PC-3 (cell line): ENCODE data around the gene CLSTN1. TPM values are rescaled to one million over a fixed set of nuclear protein-coding genes. Genes with fewer than 3 reads are reported as not detected.

ENCODE experiments used
- ATAC-seq: fragments of 200-7000 bp; cut with Tn5 transposase; 2 replicates; pipeline ENCODE4 v1.9.1; 2020; ENCODE audit warnings: mild to moderate bottlenecking, moderate library complexity
- Bru-seq: library from RNA; stranded (reverse); fragments of 400-500 nt; gene quantifications from one replicate; lab custom pipeline; 2021; lab: Mats Ljungman, UMichigan
- BruChase-seq, 2 experiments: library from RNA; stranded (reverse); fragments of 400-500 nt; gene quantifications; one replicate each; lab custom pipeline; 2021; lab: Mats Ljungman, UMichigan
- BruUV-seq: library from RNA; stranded (reverse); fragments of 400-500 nt; replicated peaks from 2 replicates; lab custom pipeline; 2021; lab: Mats Ljungman, UMichigan
- CTCF ChIA-PET: fragments of 300-600 bp; sonication (Branson Sonifier 250); formaldehyde crosslinking; loops from one replicate; lab custom pipeline; 2022; ENCODE audit warnings: antibody characterized with exemption; lab: Charles Lee
- POLR2A ChIA-PET: fragments of 300-600 bp; sonication (Branson Sonifier 250); formaldehyde crosslinking; loops from one replicate; lab custom pipeline; 2022; ENCODE audit warnings: antibody characterized with exemption; ENCODE audit not compliant: unreplicated experiment; lab: Charles Lee
- DNase-seq: peaks from one replicate; pipeline ENCODE4 v3.0.0-alpha.2; 2015
- H2AFZ ChIP-seq: fragments of 300-600 bp; sonication (generic); 2 replicates; pipeline ENCODE4 v1.6.0; 2016; ENCODE audit warnings: antibody characterized with exemption, low read length
- H3F3A ChIP-seq: fragments of 300-600 bp; sonication (generic); one replicate; pipeline ENCODE4 v1.6.0; 2017; ENCODE audit warnings: antibody characterized with exemption, low read length, control low read depth, mild to moderate bottlenecking; ENCODE audit not compliant: unreplicated experiment
- H3K27ac ChIP-seq: fragments of 300-600 bp; sonication (generic); 2 replicates; pipeline ENCODE4 v1.5.1; 2016; ENCODE audit warnings: mild to moderate bottlenecking, low read length
- H3K27me3 ChIP-seq: fragments of 300-600 bp; sonication (generic); 2 replicates; pipeline ENCODE4 v1.6.1; 2016; ENCODE audit warnings: low read length, mixed read lengths
- H3K36me3 ChIP-seq: fragments of 300-600 bp; sonication (generic); 2 replicates; pipeline ENCODE4 v1.6.1; 2016; ENCODE audit warnings: low read depth, mixed run types, low read length, mixed read lengths
- H3K4me1 ChIP-seq: fragments of 300-600 bp; sonication (generic); 2 replicates; pipeline ENCODE4 v1.5.1; 2016; ENCODE audit warnings: low read length; ENCODE audit not compliant: insufficient read depth
- H3K4me2 ChIP-seq: fragments of 300-600 bp; sonication (generic); 2 replicates; pipeline ENCODE4 v1.6.0; 2016; ENCODE audit warnings: low read length
- H3K4me3 ChIP-seq: fragments of 300-600 bp; sonication (generic); 2 replicates; pipeline ENCODE4 v1.5.1; 2016; ENCODE audit warnings: mild to moderate bottlenecking, low read length, mixed read lengths
- H3K79me2 ChIP-seq: fragments of 300-600 bp; sonication (generic); 2 replicates; pipeline ENCODE4 v1.6.1; 2017; ENCODE audit warnings: low read length, mixed read lengths
- H3K9ac ChIP-seq: fragments of 300-600 bp; sonication (generic); 2 replicates; pipeline ENCODE4 v1.6.0; 2016; ENCODE audit warnings: mild to moderate bottlenecking, low read length
- H3K9me2 ChIP-seq: fragments of 300-600 bp; sonication (generic); replicated peaks from 2 replicates; pipeline ENCODE4 v1.6.1; 2016; ENCODE audit warnings: mixed run types, low read length, mixed read lengths
- H3K9me3 ChIP-seq: fragments of 300-600 bp; sonication (generic); 2 replicates; pipeline ENCODE4 v1.6.1; 2016; ENCODE audit warnings: low read length, mixed read lengths
- H4K20me1 ChIP-seq: fragments of 300-600 bp; sonication (generic); 2 replicates; pipeline ENCODE4 v1.6.1; 2016; ENCODE audit warnings: low read length, mixed read lengths
- EZH2 ChIP-seq: fragments of 300-600 bp; sonication (generic); IDR thresholded peaks from one replicate; pipeline ENCODE4 v1.6.1; 2017; ENCODE audit warnings: antibody characterized with exemption, mild to moderate bottlenecking, low read length; ENCODE audit not compliant: unreplicated experiment
- EZH2phosphoT487 ChIP-seq: fragments of 300-600 bp; sonication (generic); IDR thresholded peaks from 2 replicates; pipeline ENCODE4 v1.6.1; 2018; ENCODE audit warnings: mild to moderate bottlenecking, antibody characterized with exemption, low read length, borderline replicate concordance
- intact Hi-C: fragments of 100-400 bp; cut with micrococcal nuclease; formaldehyde crosslinking; loops from 2 replicates; pipeline ENCODE4 v1.9.0; 2023
- long read RNA-seq: library from polyadenylated mRNA; unstranded; transcript quantifications from one replicate; pipeline ENCODE4 v2.0.0, GENCODE V29; 2021; ENCODE audit not compliant: unreplicated experiment
- total RNA-seq: library from RNA; depleted of rRNA; stranded (reverse); fragments of >200 nt; gene quantifications from 2 replicates; pipeline ENCODE4 v1.2.3, GENCODE V29; 2014; rRNA removed
- TF ChIP-seq, protein P1 (sequence below): fragments of 300-600 bp; sonication (generic); conservative IDR thresholded peaks from 2 replicates; pipeline ENCODE4 v1.5.1; 2017; ENCODE audit warnings: antibody characterized with exemption, low read depth, mild to moderate bottlenecking, low read length

The CLSTN1 gene
- total RNA-seq (98.3 and 117 TPM in 2 replicates), Bru-seq, nascent RNA (percentile 75 among the genes with signal in this experiment), BruChase-seq, experiment 1, labeled RNA remaining after a 6-hour chase (percentile 77 among the genes with signal in this experiment), BruChase-seq, experiment 2, labeled RNA remaining after a 2-hour chase (percentile 73 among the genes with signal in this experiment)
- long read RNA-seq, full-length matches to known transcripts = 62 of 374 reads
- long read RNA-seq, partial matches to known transcripts = 175 of 374 reads
- long read RNA-seq, other reads (novel, unspliced or antisense) = 137 of 374 reads

DNA sequence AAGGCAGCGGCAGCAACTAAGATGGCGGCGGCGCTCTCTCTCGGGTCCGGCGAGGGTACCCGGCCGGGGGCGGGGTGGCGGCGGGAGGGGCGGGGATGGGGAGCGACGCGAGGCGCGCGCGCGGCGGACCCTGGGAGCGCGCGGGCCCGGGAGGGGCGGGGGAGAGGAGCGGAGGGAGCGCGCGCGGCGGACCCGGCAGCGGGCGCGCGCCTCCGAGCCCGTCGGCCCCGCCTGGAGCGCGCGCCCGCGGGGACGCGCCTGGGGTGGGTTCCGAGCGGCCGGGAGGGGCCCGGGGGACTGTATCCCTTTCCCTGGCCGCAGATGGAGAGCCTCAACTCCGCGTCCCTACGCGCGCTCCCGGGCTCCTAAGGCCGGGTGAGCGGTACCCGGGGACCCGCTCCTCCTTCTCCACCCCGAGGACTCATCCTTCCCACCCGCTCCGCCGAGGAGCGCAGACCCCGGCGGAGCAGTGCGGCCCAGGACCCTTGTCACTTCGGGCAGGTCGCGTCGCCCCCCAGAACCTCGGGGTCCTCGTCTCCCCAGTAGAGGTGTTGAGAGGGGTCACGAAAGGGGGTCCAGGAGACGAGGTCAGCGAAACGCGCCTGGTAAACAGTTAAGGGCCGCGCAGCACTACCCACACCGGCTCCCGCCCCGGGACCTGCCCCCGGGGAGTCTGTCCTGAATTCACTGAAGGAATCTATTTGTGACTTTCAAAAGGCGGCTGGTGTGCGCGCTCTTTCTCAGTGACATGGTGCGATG lies at the start of gene CLSTN1:
Gene CLSTN1, minus strand, starts transcription at position 23 of the 759 bp plus-strand sequence. CDS start 232 bp downstream, outside the sequence.
- no peaks in the 10 kb centered on the region for H3K27me3 ChIP-seq
- ATAC-seq (peak; percentile 31), DNase-seq (peak; percentile 87)
- no peaks in the 10 kb centered on the region for H3K9me2 ChIP-seq
- H4K20me1 ChIP-seq = peaks cover 22% of the 10 kb centered on the region
- peak within 1 kb of the TSS; percentile 83 for H3K4me3 ChIP-seq
- peak within 1 kb of the TSS; percentile 96 for H3K4me2 ChIP-seq
- no peaks in the 10 kb centered on the region for H3K9me3 ChIP-seq
- POLR2A ChIA-PET = interaction anchor here (0.7 kb wide), 1 partner anchor 45 kb away, joined by 39 read pairs; no protein-coding TSS in a partner anchor
- peak within 1 kb of the TSS; percentile 96 for H2AFZ ChIP-seq
- H3K9ac ChIP-seq = peak within 1 kb of the TSS; percentile 44
- TF ChIP-seq, protein P1, sequence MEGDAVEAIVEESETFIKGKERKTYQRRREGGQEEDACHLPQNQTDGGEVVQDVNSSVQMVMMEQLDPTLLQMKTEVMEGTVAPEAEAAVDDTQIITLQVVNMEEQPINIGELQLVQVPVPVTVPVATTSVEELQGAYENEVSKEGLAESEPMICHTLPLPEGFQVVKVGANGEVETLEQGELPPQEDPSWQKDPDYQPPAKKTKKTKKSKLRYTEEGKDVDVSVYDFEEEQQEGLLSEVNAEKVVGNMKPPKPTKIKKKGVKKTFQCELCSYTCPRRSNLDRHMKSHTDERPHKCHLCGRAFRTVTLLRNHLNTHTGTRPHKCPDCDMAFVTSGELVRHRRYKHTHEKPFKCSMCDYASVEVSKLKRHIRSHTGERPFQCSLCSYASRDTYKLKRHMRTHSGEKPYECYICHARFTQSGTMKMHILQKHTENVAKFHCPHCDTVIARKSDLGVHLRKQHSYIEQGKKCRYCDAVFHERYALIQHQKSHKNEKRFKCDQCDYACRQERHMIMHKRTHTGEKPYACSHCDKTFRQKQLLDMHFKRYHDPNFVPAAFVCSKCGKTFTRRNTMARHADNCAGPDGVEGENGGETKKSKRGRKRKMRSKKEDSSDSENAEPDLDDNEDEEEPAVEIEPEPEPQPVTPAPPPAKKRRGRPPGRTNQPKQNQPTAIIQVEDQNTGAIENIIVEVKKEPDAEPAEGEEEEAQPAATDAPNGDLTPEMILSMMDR = no peak
- TF ChIP-seq EZH2 (no peak), EZH2phosphoT487 (no peak)
- peak within 1 kb of the TSS; percentile 42 for H3K27ac ChIP-seq
- intact Hi-C loops = loop anchor here (2.0 to 10.0 kb wide), 3 partner anchors 39 to 881 kb away; no protein-coding TSS in a partner anchor
- H3K79me2 ChIP-seq = peaks cover 44% of the 10 kb centered on the region
- no peaks in the 10 kb centered on the region for H3K36me3 ChIP-seq
- BruUV-seq = TSS peak; percentile 39
- CTCF ChIA-PET = no interaction called here
- peaks cover 38% of the 10 kb centered on the region for H3K4me1 ChIP-seq
- peaks cover 4% of the 10 kb centered on the region for H3F3A ChIP-seq

DNA sequence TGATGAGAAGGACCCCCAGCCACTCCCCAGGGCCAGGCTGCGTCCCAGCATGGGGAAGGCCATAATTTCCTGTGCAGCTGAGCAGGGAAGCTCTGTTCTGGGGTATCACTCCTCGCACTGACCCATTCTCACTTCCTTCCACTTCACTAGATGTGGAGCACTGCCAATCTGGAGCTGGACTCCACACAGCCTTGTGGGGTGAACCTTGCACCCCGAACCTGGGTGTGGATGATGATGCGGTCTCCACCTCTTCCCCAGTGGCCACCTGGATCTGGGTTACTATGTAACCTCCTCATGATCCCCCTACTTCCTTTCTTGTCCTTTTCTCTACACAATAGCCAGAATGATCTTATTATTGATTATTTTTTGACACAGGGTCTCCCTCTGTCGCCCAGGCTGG lies 49.6 kb upstream of the CLSTN1 start:
- ATAC-seq (no peak), DNase-seq (no peak)
- Histone ChIP-seq H3F3A (no peaks in the 10 kb centered on the region), H3K27ac (no peak overlapping the region), H3K4me2 (peak overlapping the region; percentile 28; the same call in 1 of the 2 replicates), H3K4me3 (no peak overlapping the region), H4K20me1 (no peaks in the 10 kb centered on the region), H2AFZ (no peak overlapping the region), H3K36me3 (no peaks in the 10 kb centered on the region; the same call in 1 of the 2 replicates), H3K27me3 (no peaks in the 10 kb centered on the region), H3K9me2 (no peaks in the 10 kb centered on the region), H3K9ac (no peak overlapping the region), H3K4me1 (peaks cover 25% of the 10 kb centered on the region), H3K9me3 (no peaks in the 10 kb centered on the region), H3K79me2 (no peaks in the 10 kb centered on the region)
- CTCF ChIA-PET = interaction anchor here (1.0 to 1.7 kb wide), 3 partner anchors 41 to 89 kb away, joined by 4 to 11 read pairs (median 8); partner anchors contain the start of genes LZIC and NMNAT1
- intact Hi-C loops = loop anchor here (5.0 kb wide), 1 partner anchor 159 kb away; the partner anchor contains the start of gene UBE4B
- POLR2A ChIA-PET = interaction anchor here (0.5 to 0.6 kb wide), 2 partner anchors 70 to 273 kb away, joined by 3 read pairs; partner anchors contain the start of genes LZIC and NMNAT1
- no TSS peak for BruUV-seq
- TF ChIP-seq EZH2 = no peak
- TF ChIP-seq, protein P1 = no peak
- TF ChIP-seq EZH2phosphoT487 = no peak
